Activated CD8-positive, alpha-beta memory T cell treated with anti-CD3 and anti-CD28 coated beads, Interleukin-2, amount 50 U/mL, for 1 hour (primary cell): ENCODE measurements around the gene CELA2A.
"Not testable (repeated sequence)": the region's sequence is repeated elsewhere in the genome, so short reads cannot be mapped to it uniquely, and the experiment has no call there.

Source experiments
- DNase-seq: peaks from one replicate; pipeline ENCODE4 v3.0.0-alpha.2; 2020; ENCODE audit errors: extremely low read depth

CELA2A gene

GRCh38 chr1:15469821-15470448 lies 13.4 kb downstream of the CELA2A start:
- not testable (repeated sequence) for DNase-seq

- not testable (repeated sequence) for DNase-seq
These were observed 14.5 kb downstream of the CELA2A start for GRCh38 chr1:15471067-15471466.

- DNase-seq = not testable (repeated sequence)
These were observed 15.2 kb downstream of the CELA2A start for GRCh38 chr1:15471723-15472122.

GRCh38 chr1:15472587-15472986 lies 16.1 kb downstream of the CELA2A start:
- DNase-seq = no peak

GRCh38 chr1:15475752-15476314 lies 19.3 kb downstream of the CELA2A start, which contains the start of gene CELA2B:
TSS of gene CELA2B (plus strand) at chr1:15476104. CDS start at chr1:15476126, 22 bp downstream.
- DNase-seq = no peak

- DNase-seq = no peak
These were observed 20.4 kb downstream of the CELA2A start for GRCh38 chr1:15476927-15477326.

GRCh38 chr1:15477646-15478212 lies 21.2 kb downstream of the CELA2A start:
- DNase-seq = no peak

GRCh38 chr1:15479654-15480347 lies 23.3 kb downstream of the CELA2A start:
- DNase-seq = no peak

GRCh38 chr1:15482455-15482854 lies 25.9 kb downstream of the CELA2A start:
- not testable (repeated sequence) for DNase-seq

GRCh38 chr1:15482983-15483543 lies 26.5 kb downstream of the CELA2A start:
- DNase-seq = not testable (repeated sequence)

GRCh38 chr1:15483971-15484370 lies 27.4 kb downstream of the CELA2A start:
- no peak for DNase-seq

GRCh38 chr1:15484443-15484842 lies 27.9 kb downstream of the CELA2A start:
- DNase-seq = not testable (repeated sequence)

- no peak for DNase-seq
These were observed 29.1 kb downstream of the CELA2A start for GRCh38 chr1:15485636-15486035.

- not testable (repeated sequence) for DNase-seq
These were observed 30.5 kb downstream of the CELA2A start for GRCh38 chr1:15486844-15487610.

GRCh38 chr1:15488371-15488770 lies 31.8 kb downstream of the CELA2A start:
- DNase-seq = no peak

- DNase-seq = no peak
These were observed 32.7 kb downstream of the CELA2A start for GRCh38 chr1:15489052-15489736.

- DNase-seq = not testable (repeated sequence)
These were observed 34.5 kb downstream of the CELA2A start for GRCh38 chr1:15491010-15491409.

- no peak for DNase-seq
These were observed 36.1 kb downstream of the CELA2A start for GRCh38 chr1:15492596-15492995.

- no peak for DNase-seq
These were observed 37.4 kb downstream of the CELA2A start for GRCh38 chr1:15493869-15494390.
